Breast epithelium (tissue), 4 donors: ENCODE data around the gene DEPP1. TPM values are rescaled to one million over a fixed set of nuclear protein-coding genes. Genes with fewer than 3 reads are reported as not detected.

Experiments
- DNase-seq, 2 donors: peaks; one replicate each; pipeline ENCODE4 v3.0.0-alpha.2; 2019; ENCODE audit warnings: low spot score in 2 of 2
- H3K27ac ChIP-seq, 2 donors: fragments of 200-600 bp; sonication (generic) in 1 of 2; one replicate each; pipeline ENCODE4 v1.5.1; 2016 to 2019; ENCODE audit warnings: mild to moderate bottlenecking in 1 of 2
- H3K27me3 ChIP-seq, 2 donors: fragments of 200-600 bp; sonication (generic) in 1 of 2; one replicate each; pipeline versions ENCODE4 v1.5.1 to v1.6.0; 2017 to 2019; ENCODE audit warnings: control low read depth in 1 of 2, mild to moderate bottlenecking in 1 of 2
- H3K36me3 ChIP-seq: fragments of 200-600 bp; one replicate; pipeline ENCODE4 v1.5.1; 2019
- H3K4me1 ChIP-seq, 2 donors: fragments of 200-600 bp; sonication (generic); one replicate each; pipeline ENCODE4 v1.5.1; 2016 to 2019; ENCODE audit warnings: control low read depth in 1 of 2
- H3K4me3 ChIP-seq, 3 donors: fragments of 200-600 bp; sonication (generic); 1 replicate in 2 of 3; 2 replicates in 1 of 3; pipeline ENCODE4 v1.5.1; 2016 to 2019; ENCODE audit warnings: mild to moderate bottlenecking in 3 of 3, moderate library complexity in 2 of 3
- H3K9me3 ChIP-seq, 2 donors: fragments of 200-600 bp; sonication (generic) in 1 of 2; one replicate each; pipeline ENCODE4 v1.5.1; 2016 to 2019; ENCODE audit warnings: control low read depth in 1 of 2
- POLR2A ChIP-seq: fragments of 450-650 bp; IDR thresholded peaks from one replicate; pipeline ENCODE4 v1.6.1; 2016; ENCODE audit warnings: antibody characterized with exemption, mild to moderate bottlenecking, moderate library complexity
- POLR2AphosphoS5 ChIP-seq, 3 donors: sonication (generic); formaldehyde crosslinking; IDR thresholded peaks; one replicate each; pipeline ENCODE4 v1.6.1; 2017; ENCODE audit warnings: antibody characterized with exemption in 3 of 3
- intact Hi-C: fragments of 100-400 bp; cut with DNase I; formaldehyde crosslinking; loops from one replicate; pipeline ENCODE4 v1.15.1; 2023; ENCODE audit warnings: low total_unique reads
- total RNA-seq, 3 donors: library from RNA; depleted of rRNA; stranded (reverse); fragments of >200 nt; gene quantifications; one replicate each; pipeline ENCODE4 v1.1.0, GENCODE V29; 2016
- TF ChIP-seq, protein P1 (sequence below), 3 donors: fragments of 450-650 bp; IDR thresholded peaks; one replicate each; pipeline ENCODE4 v1.5.1; 2016 to 2017; ENCODE audit warnings: antibody characterized with exemption in 3 of 3, mild to moderate bottlenecking in 3 of 3, moderate library complexity in 3 of 3

DEPP1 gene
- total RNA-seq, 3 donors from 2014 or later: 139 to 2,057 (median 460) TPM

DNA sequence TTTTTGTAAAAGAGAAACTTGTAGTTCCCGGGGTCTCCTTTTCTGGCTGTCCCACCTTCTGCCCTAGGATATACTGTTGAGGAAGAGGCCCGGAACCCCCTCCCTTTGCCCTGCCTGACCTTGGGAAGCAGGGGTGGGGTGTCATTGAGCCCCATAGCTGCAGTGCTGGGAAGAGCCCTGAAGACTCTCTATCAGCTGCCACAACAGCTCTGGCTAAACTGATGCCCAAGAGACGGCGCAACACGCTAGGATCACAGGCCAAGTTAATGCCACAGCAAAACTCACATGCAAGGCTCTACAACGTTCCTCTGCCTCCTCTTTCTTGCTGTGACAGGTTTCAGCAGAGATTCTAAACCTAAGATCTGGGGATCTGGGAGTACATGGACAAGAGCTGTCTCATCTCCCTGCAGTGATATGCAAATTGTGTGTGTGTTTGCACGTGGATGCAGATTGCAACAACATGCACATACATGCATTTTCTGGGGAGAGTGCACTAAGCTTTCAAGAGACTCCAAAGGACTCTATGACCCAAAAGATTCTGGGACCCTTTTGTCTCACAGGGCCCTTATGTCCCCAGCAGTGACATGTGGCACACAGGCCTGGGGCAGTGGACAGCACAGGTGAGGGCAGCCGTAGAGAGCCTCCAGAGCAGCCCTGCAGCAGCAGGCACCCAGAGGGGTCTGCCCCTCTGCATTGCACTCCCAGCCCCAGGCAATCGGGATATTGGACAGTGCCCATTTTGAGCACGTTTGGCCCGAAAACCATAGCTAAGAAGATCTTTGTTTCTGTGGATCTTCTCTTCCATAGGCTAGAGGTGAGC lies 16.5 kb downstream of the DEPP1 start:
- intact Hi-C loops: no loop called here
- TF ChIP-seq, protein P1, sequence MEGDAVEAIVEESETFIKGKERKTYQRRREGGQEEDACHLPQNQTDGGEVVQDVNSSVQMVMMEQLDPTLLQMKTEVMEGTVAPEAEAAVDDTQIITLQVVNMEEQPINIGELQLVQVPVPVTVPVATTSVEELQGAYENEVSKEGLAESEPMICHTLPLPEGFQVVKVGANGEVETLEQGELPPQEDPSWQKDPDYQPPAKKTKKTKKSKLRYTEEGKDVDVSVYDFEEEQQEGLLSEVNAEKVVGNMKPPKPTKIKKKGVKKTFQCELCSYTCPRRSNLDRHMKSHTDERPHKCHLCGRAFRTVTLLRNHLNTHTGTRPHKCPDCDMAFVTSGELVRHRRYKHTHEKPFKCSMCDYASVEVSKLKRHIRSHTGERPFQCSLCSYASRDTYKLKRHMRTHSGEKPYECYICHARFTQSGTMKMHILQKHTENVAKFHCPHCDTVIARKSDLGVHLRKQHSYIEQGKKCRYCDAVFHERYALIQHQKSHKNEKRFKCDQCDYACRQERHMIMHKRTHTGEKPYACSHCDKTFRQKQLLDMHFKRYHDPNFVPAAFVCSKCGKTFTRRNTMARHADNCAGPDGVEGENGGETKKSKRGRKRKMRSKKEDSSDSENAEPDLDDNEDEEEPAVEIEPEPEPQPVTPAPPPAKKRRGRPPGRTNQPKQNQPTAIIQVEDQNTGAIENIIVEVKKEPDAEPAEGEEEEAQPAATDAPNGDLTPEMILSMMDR (IDR thresholded peaks at IDR 0.05): no peak
- TF ChIP-seq POLR2AphosphoS5 (IDR thresholded peaks at IDR 0.05): no peak
- no peak for TF ChIP-seq POLR2A
- H3K27ac ChIP-seq: no peak overlapping the region
- H3K9me3 ChIP-seq: no peaks in the 10 kb centered on the region
- no peaks in the 10 kb centered on the region for H3K27me3 ChIP-seq
- peak overlapping the region in 1 of 3 donors; percentile 68 for H3K4me3 ChIP-seq
- no peaks in the 10 kb centered on the region for H3K36me3 ChIP-seq
- peaks cover 4 to 17% of the 10 kb centered on the region in 2 donors for H3K4me1 ChIP-seq
- DNase-seq: no peak

DNA sequence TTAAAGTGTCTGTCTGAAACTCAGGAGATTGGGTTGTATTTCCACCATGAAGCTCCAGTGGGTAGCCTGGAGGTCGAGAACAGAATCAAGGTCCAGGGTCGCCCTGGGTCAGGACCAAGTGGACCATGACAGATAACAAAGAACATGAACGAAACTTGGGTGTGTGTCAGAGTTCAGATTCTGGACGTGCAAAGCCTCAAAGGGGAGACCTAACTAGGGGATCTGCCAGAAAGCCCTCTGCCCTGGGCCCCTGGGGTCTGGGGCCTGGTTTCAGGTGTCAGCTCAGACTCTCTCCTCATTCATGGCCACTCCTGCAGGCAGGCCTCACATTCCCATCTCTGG lies 17.4 kb downstream of the DEPP1 start:
- Histone ChIP-seq H3K9me3 (no peaks in the 10 kb centered on the region), H3K4me3 (peak overlapping the region; percentile 62 to 85 (median 68)), H3K27me3 (no peaks in the 10 kb centered on the region), H3K27ac (no peak overlapping the region), H3K4me1 (peaks cover 4 to 17% of the 10 kb centered on the region in 2 donors), H3K36me3 (no peaks in the 10 kb centered on the region)
- TF ChIP-seq POLR2A (no peak), POLR2AphosphoS5 (IDR thresholded peaks at IDR 0.05) (no peak)
- TF ChIP-seq, protein P1 (IDR thresholded peaks at IDR 0.05): no peak
- intact Hi-C loops: no loop called here
- no peak for DNase-seq

DNA sequence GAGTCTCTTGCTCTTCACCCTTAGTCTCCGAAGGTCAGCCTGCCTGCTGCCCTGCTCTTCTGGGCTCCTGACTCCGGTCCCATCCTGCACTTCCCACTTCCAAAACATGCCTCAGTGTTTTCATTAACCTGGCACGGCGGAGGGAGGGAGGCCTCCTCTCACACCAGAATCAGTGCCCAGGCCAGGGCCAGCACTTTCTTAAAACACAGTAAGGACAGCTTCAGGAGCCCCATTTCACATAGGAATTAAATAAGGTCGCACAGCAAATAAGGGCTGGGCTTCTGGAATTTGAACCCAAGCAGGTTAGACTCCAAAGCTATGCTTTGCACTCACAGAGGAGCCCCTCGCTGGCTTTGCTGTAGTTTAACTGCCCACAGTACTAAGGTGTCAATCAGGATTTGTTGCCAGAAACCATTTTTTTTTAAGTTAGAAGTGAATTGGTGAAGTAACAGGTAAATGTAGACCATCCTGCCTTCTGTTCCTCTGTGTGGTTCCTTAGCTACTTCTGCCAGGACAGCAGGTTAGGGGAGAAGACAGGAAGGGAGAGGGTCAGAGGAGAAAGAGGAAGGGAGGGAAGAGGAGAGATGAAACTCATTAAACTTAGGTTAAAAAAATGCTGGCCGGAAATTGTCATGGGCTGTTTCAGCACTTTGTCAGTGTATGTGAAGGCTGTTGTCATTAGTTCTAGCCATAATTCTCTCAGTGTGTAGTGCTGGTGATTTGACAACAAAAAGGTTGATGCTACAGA lies 18.0 kb downstream of the DEPP1 start:
- H3K9me3 ChIP-seq: no peaks in the 10 kb centered on the region
- no peaks in the 10 kb centered on the region for H3K27me3 ChIP-seq
- peak overlapping the region; percentile 62 to 85 (median 68) for H3K4me3 ChIP-seq
- H3K27ac ChIP-seq: peak overlapping the region; percentile 74 to 87
- TF ChIP-seq, protein P1 (IDR thresholded peaks at IDR 0.05): no peak
- TF ChIP-seq POLR2AphosphoS5 (IDR thresholded peaks at IDR 0.05): no peak
- DNase-seq: no peak
- peaks cover 4 to 17% of the 10 kb centered on the region in 2 donors for H3K4me1 ChIP-seq
- H3K36me3 ChIP-seq: no peaks in the 10 kb centered on the region
- intact Hi-C loops: no loop called here

DNA sequence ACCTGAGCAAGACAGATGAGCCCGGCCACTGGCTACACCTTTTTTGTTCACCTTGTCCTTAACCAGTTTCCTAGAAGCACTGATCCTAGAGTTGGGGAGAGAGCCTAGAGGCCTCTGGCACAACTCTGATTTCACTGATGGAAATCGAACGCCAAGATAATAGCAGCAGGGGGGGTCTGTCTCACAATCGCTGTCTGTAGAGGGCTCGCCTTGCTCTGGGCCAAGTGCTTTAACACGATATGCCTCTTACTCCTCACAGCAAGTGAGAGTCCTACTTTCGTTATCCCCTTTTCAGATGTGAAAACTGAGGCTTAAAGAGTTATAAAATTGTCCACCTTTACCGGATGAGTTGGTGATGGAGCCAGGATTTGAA lies 18.5 kb downstream of the DEPP1 start:
- H3K27me3 ChIP-seq: no peaks in the 10 kb centered on the region
- TF ChIP-seq POLR2AphosphoS5 (IDR thresholded peaks at IDR 0.05) (no peak), POLR2A (no peak)
- TF ChIP-seq, protein P1 (IDR thresholded peaks at IDR 0.05): no peak
- H3K36me3 ChIP-seq: no peaks in the 10 kb centered on the region
- H3K4me3 ChIP-seq: peak overlapping the region; percentile 62 to 85 (median 68)
- intact Hi-C loops: no loop called here
- no peak for DNase-seq
- H3K4me1 ChIP-seq: peaks cover 4 to 17% of the 10 kb centered on the region in 2 donors
- H3K9me3 ChIP-seq: no peaks in the 10 kb centered on the region
- H3K27ac ChIP-seq: peak overlapping the region; percentile 74 to 87
